ENCODE results near the gene G6PC3.

Gene G6PC3

GRCh38 chr17:44110823-44111633 lies 40.5 kb downstream of the G6PC3 start:
- peak overlapping the region; percentile 65 for H3K4me3 ChIP-seq (ENCODE audit: low read depth, low read length)
- TF ChIP-seq CTCF (IDR thresholded peaks at IDR 0.05; ENCODE audit: low read depth, low read length): no peak

- H3K4me3 ChIP-seq (ENCODE audit: low read depth, low read length): no peak overlapping the region
- no peak for TF ChIP-seq CTCF (IDR thresholded peaks at IDR 0.05; ENCODE audit: low read depth, low read length)
Measured at GRCh38 chr17:44111777-44112176, 41.2 kb downstream of the G6PC3 start.

GRCh38 chr17:44112284-44113280 lies 42.0 kb downstream of the G6PC3 start:
- TF ChIP-seq CTCF (IDR thresholded peaks at IDR 0.05; ENCODE audit: low read depth, low read length): no peak
- H3K4me3 ChIP-seq (ENCODE audit: low read depth, low read length): no peak overlapping the region

GRCh38 chr17:44113382-44113781 lies 42.8 kb downstream of the G6PC3 start:
- no peak for TF ChIP-seq CTCF (IDR thresholded peaks at IDR 0.05; ENCODE audit: low read depth, low read length)
- H3K4me3 ChIP-seq (ENCODE audit: low read depth, low read length): no peak overlapping the region

GRCh38 chr17:44113868-44114840 lies 43.6 kb downstream of the G6PC3 start:
- H3K4me3 ChIP-seq (ENCODE audit: low read depth, low read length): no peak overlapping the region
- no peak for TF ChIP-seq CTCF (IDR thresholded peaks at IDR 0.05; ENCODE audit: low read depth, low read length)

GRCh38 chr17:44115585-44116415 lies 45.3 kb downstream of the G6PC3 start:
- peak; percentile 95 for TF ChIP-seq CTCF (IDR thresholded peaks at IDR 0.05; ENCODE audit: low read depth, low read length)
- H3K4me3 ChIP-seq (ENCODE audit: low read depth, low read length): no peak overlapping the region

All from WI38 (cell line).